ENCODE results near the gene KIF5A. TPM values are rescaled to one million over a fixed set of nuclear protein-coding genes. Genes with fewer than 3 reads are reported as not detected.

The KIF5A gene
- total and polyA plus RNA-seq, 2 of the 4 experiments (the other 2 are of a cell fraction) = 0.15 to 0.18 TPM

DNA sequence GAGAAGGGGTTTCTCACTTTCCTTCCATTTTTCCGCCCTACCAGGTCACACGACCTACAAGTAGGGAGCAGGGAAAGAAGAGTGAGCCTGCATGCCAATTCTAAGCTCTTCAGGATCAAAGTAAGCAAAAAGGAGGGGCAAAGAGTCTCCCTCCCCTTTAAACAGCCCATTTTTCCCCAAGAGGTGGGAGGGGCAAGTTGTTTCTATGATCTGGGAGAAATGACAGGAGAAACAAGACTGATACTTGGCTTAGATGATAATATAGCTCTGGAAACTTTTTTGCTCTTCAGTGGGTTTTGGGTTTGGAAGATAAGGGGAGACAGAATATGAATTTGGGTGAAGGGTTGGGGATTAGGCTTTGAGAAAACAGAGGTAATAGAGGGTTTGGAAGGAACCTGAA lies 56.6 kb downstream of the KIF5A start:
- dilution Hi-C loops (cut with HindIII; ENCODE audit: low sequenced_read_pairs, unreplicated experiment) = no loop called here

More for the DNA sequence above, 56.6 kb downstream of the KIF5A start:
- Histone ChIP-seq H3K36me3 (ENCODE audit: control insufficient read depth, insufficient read depth, low read length) (peaks cover 10% of the 10 kb centered on the region; the same call in 1 of the 2 replicates), H3K27ac (ENCODE audit: insufficient read depth, low read length) (no peak overlapping the region), H2BK20ac (ENCODE audit: low read depth, low read length) (no peak overlapping the region), H3K56ac (ENCODE audit: extremely low read depth, insufficient read depth, low read length) (no peak overlapping the region), H3K79me1 (ENCODE audit: low read depth in 1 of 2, low read length in 2 of 2) (peaks cover 9 to 19% of the 10 kb centered on the region in 2 experiments), H2BK5ac (ENCODE audit: low read depth, low read length, poor library complexity, severe bottlenecking) (no peak overlapping the region), H4K8ac (ENCODE audit: low read depth in 2 of 2, low read length in 2 of 2) (no peak overlapping the region), H2AK9ac (replicated peaks; ENCODE audit: low read depth, low read length, poor library complexity) (no peak overlapping the region), H3K4me3 (ENCODE audit: insufficient read depth, low read depth, low read length) (no peak overlapping the region), H4K91ac (ENCODE audit: insufficient read depth, low read depth, low read length) (no peak overlapping the region), H3K4me2 (ENCODE audit: low read depth, low read length) (no peak overlapping the region), H3K4ac (ENCODE audit: low read depth, low read length) (no peak overlapping the region), H4K5ac (ENCODE audit: low read depth, low read length) (no peak overlapping the region), H4K20me1 (ENCODE audit: insufficient read depth, low read length) (no peaks in the 10 kb centered on the region), H2BK15ac (ENCODE audit: low read depth, low read length) (no peak overlapping the region), H3K18ac (ENCODE audit: low read depth, low read length) (no peak overlapping the region), H3K23ac (ENCODE audit: low read depth, low read length) (no peak overlapping the region), H2AFZ (replicated peaks; ENCODE audit: low read length, poor library complexity) (no peak overlapping the region), H3K9me3 (ENCODE audit: control insufficient read depth, insufficient read depth, low read length) (no peaks in the 10 kb centered on the region), H3K27me3 (ENCODE audit: control insufficient read depth, insufficient read depth, low read length) (no peaks in the 10 kb centered on the region), H3K4me1 (ENCODE audit: control insufficient read depth, insufficient read depth, low read length) (peaks cover 15% of the 10 kb centered on the region), H3K14ac (replicated peaks; ENCODE audit: low read depth, low read length) (no peak overlapping the region), H3K9ac (ENCODE audit: low read depth, low read length) (no peak overlapping the region), H2AK5ac (ENCODE audit: low read depth, low read length) (no peak overlapping the region), H3K9me1 (ENCODE audit: insufficient read depth, low read length) (peaks cover 18% of the 10 kb centered on the region; the same call in 1 of the 2 replicates), H2BK120ac (ENCODE audit: low read depth, low read length) (no peak overlapping the region)
- no peak for TF ChIP-seq RAD21 (IDR thresholded peaks at IDR 0.05; ENCODE audit: low read length)
- no peak for TF ChIP-seq USF2 (IDR thresholded peaks at IDR 0.05; ENCODE audit: low read depth, low read length)
- no peak for TF ChIP-seq NFE2L2 (IDR thresholded peaks at IDR 0.05; ENCODE audit: low read depth, low read length)
- ChIA-PET POLR2A (ENCODE audit: unreplicated experiment) (no interaction called here), CTCF (interaction anchor here (0.6 kb wide), 1 partner anchor 26 kb away, joined by 4 read pairs; the partner anchor contains the start of gene B4GALNT1)
- no peak for ATAC-seq (ENCODE audit: low read depth)
- no peak for DNase-seq
- BruUV-seq (replicated peaks) = no TSS peak
- WGBS, 2 experiments (ENCODE audit: extremely low coverage in 2 of 2, insufficient read length in 1 of 2) = no CpG with 5 or more reads among the region's 2 CpGs
- in situ Hi-C loops (cut with MboI; ENCODE audit: low sequenced_read_pairs) (no loop called here), intact Hi-C loops (cut with micrococcal nuclease) (no loop called here)
